ENCODE measurements around the gene SH2D3C.

DNA sequence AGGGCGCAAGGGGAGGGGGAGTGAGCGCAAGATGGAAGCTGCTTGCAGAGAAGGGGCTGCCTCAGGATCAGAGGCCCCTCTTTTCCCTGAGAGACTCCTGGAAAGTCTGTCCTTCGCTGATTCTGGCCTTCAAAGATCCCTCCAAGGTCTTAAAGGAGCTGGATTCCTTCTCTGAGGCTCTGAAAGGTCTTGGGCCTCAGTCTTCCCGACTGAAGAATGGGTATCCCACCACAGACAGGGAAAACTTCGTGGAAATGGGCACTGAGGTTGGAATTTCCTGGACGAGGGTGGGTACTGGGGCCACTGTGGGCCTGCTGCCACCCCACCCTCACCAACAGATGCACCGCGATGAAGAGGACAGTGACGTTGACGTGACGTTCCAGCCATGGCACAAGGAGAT lies 66.1 kb downstream of the SH2D3C start:
- TF ChIP-seq, protein P1, sequence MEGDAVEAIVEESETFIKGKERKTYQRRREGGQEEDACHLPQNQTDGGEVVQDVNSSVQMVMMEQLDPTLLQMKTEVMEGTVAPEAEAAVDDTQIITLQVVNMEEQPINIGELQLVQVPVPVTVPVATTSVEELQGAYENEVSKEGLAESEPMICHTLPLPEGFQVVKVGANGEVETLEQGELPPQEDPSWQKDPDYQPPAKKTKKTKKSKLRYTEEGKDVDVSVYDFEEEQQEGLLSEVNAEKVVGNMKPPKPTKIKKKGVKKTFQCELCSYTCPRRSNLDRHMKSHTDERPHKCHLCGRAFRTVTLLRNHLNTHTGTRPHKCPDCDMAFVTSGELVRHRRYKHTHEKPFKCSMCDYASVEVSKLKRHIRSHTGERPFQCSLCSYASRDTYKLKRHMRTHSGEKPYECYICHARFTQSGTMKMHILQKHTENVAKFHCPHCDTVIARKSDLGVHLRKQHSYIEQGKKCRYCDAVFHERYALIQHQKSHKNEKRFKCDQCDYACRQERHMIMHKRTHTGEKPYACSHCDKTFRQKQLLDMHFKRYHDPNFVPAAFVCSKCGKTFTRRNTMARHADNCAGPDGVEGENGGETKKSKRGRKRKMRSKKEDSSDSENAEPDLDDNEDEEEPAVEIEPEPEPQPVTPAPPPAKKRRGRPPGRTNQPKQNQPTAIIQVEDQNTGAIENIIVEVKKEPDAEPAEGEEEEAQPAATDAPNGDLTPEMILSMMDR (IDR thresholded peaks at IDR 0.05; ENCODE audit: insufficient read depth, low read length, poor library complexity, severe bottlenecking), result no peak
- no peak for TF ChIP-seq EZH2phosphoT487 (conservative IDR thresholded peaks at IDR 0.05; ENCODE audit: low read length)

All from SU-DHL-6 (cell line).